GM19452 (cell line): Measurements from ENCODE around the gene CDK5RAP2.
"Not testable (repeated sequence)": the region's sequence is repeated elsewhere in the genome, so short reads cannot be mapped to it uniquely, and the experiment has no call there.

Experiments
- ATAC-seq: cut with Tn5 transposase; IDR thresholded peaks from one replicate; pipeline ENCODE4 v1.9.1; 2021; ENCODE audit not compliant: unreplicated experiment

CDK5RAP2 gene

DNA sequence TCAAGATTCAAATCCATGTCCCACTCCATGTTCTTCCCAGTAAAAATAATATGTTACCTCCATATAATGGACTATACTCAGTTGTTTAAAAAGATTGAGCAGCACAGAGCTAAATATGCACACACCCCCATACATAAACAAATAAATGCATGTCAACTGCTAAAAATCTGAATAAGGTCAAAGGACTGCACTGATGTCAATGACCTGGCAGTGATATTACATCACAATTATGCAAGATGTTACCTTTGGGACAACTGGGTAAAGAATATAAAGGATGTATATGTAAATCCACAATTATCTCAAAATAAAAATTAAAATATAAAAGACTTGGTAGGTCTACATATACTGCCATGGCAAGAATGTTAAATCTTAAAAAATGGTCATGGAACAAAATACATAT lies 57.9 kb downstream of the CDK5RAP2 start:
- no peak for ATAC-seq

DNA sequence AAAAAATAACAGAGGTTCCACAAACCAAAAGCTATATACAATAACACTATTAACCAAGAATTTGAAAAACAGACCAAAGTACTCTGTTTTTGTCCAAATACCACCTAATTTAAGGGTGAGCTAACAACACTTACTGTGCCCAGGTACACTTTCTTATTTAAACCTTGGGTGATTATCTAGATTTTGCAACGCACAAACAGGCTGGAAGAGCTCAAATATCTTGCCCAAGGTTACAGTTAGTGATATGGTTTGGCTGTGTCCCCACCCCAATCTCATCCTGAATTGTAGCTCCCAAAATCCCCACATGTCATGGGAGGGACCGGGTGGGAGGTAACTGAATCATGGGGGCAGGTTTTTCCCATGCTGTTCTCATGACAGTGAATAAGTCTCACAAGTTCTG lies 58.9 kb downstream of the CDK5RAP2 start:
- ATAC-seq: no peak

DNA sequence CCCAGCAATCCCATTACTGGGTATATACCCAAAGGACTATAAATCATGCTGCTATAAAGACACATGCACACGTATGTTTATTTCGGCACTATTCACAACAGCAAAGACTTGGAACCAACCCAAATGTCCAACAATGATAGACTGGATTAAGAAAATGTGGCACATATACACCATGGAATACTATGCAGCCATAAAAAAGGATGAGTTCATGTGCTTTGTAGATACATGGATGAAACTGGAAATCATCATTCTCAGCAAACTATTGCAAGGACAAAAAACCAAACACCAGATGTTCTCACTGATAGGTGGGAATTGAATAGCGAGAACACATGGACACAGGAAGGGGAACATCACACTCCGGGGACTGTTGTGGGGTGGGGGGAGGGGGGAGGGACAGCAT lies 64.0 kb downstream of the CDK5RAP2 start:
- not testable (repeated sequence) for ATAC-seq

DNA sequence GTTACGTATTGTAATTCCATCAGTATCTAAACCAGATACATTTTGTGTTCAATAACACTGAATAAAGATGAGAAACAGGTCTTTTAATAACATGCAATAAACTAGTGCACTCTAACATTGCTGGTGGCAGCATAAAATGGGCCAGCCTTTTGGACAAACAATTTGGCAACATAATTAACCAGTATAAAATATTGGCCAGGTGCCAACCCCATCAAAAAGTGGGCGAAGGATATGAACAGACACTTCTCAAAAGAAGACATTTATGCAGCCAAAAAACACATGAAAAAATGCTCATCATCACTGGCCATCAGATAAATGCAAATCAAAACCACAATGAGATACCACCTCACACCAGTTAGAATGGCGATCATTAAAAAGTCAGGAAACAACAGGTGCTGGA lies 64.5 kb downstream of the CDK5RAP2 start:
- not testable (repeated sequence) for ATAC-seq

DNA sequence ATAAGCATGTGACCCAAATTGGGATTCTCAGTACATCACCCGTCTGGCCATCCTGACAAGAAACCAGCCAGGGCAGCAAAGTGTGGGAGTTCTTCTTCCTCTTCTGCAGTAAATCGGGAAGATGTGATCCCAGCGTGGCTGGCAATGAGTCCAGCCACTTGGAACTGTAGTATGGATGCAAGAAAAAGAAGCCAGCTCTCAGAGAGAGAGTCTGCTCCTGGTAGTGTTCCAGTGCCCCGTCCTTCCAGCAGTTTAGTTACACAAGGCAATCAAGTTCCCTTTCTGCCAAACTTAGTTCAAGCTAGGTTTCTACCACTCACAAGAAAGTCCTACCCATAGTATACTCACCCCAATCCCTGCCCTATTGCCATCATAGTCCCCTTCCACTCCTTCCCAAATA lies 65.6 kb downstream of the CDK5RAP2 start:
- no peak for ATAC-seq

DNA sequence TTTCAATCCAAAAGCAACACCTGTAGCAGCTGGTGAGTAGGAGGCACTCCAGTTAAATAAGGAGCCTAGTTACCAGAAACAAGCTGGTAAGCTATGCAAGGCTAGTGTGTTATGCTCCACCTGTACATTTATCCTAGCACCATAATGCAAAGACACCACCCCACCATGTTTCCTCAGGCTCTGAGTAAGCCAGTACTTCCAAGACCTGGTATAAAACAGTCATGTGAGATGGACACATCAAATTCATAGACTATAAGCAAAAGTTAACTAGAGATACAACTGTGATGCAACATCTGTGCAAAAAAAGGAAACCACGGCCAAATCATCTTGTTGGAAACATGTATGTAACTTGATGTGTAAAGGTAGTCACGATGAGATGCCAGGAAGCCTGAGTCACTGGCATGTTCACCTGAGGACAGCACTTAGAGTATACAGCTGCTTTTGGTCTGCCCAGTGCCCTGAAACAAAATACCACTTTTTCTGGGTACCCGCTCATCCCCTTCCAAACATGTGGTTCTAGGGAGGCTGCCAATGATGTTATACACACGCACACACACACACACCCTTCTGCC lies 66.1 kb downstream of the CDK5RAP2 start:
- ATAC-seq: no peak

GRCh38 chr9:120510816-120511215 lies 69.2 kb downstream of the CDK5RAP2 start:
- ATAC-seq: no peak

- ATAC-seq: no peak
These were observed 71.9 kb downstream of the CDK5RAP2 start for GRCh38 chr9:120507936-120508510.

- ATAC-seq: no peak
These were observed 74.8 kb downstream of the CDK5RAP2 start for GRCh38 chr9:120505186-120505585.

GRCh38 chr9:120500733-120501132 lies 79.2 kb downstream of the CDK5RAP2 start:
- no peak for ATAC-seq

DNA sequence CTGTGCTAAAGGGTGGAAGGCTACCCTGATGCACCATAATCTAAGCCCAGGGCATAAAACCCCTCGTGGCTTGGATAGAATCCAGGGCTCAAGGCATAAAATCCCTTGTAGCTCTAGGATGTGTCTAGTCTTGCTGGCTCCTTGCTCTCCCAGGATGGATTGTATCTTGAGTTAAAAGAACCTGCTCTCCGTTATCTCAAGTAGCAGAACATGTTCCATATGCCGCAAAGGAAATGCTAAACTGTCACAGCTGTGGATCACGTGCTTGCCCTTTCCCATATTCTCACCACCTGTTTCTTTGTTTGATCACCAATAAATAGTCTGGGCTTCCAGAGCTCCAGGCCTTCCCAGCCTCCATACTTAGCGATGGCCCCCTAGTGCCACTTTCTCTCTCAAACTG lies 82.1 kb downstream of the CDK5RAP2 start:
- not testable (repeated sequence) for ATAC-seq

DNA sequence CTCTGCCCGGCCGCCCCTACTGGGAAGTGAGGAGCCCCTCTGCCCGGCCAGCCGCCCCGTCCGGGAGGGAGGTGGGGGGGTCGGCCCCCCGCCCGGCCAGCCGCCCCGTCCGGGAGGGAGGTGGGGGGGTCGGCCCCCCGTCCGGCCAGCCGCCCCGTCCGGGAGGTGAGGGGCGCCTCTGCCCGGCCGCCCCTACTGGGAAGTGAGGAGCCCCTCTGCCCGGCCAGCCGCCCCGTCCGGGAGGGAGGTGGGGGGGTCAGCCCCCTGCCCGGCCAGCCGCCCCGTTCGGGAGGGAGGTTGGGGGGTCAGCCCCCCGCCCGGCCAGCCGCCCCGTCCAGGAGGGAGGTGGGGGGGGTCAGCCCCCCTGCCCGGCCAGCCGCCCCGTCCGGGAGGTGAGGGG lies 83.5 kb downstream of the CDK5RAP2 start:
- not testable (repeated sequence) for ATAC-seq

DNA sequence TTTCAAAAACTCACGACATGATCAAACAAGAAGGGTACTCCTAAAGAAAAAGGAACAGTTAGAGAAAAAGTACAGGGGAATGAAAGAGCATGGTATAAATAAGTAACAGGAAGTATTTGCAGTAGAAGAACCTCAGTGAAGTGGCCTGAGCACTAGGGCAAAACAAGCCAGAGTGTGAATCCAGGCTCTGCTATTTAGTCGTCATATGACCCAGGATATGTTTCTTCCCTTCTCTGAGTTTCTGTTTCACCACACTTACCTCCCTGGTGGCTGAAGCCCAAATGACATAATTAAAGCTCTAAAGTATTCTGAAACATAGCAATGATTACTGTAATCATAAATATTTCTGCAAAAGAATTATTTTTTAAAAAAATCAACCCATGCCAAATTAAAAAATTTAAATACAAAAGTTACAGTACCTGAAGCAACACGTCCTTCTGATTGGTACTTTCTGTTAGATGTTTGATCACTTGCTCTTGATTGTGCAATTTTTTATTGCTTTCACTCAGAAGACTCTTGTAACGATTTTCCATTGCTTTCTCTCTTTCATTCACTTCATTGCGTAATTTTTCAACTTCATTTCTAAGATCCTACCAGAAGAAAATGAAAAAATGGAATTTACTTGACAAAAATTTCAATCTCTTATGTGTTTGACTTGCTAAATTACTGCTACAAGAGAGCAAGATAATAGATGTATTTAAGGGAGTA lies 88.9 kb downstream of the CDK5RAP2 start:
- ATAC-seq: peak; percentile 98

- no peak for ATAC-seq
These were observed 93.1 kb downstream of the CDK5RAP2 start for GRCh38 chr9:120486835-120487234.

DNA sequence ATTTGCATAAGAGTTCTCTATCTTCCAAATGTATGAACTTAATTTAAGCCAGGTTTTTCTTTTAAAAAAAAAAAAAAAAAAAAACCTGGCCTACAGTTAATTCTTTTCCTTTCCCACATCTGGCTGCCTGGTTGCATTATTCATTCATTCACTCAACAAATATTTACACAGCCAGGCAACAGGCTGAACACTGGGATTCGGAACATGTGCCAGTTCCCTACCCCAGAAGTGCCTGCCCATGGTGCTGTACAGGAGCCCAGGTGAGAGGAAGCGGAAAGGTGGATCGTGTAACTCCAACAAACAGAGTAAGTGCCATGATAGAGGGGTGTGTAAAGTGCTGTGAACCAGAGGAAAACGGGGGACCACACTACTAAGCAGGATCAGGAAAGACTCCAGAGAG lies 93.6 kb downstream of the CDK5RAP2 start:
- ATAC-seq: no peak

DNA sequence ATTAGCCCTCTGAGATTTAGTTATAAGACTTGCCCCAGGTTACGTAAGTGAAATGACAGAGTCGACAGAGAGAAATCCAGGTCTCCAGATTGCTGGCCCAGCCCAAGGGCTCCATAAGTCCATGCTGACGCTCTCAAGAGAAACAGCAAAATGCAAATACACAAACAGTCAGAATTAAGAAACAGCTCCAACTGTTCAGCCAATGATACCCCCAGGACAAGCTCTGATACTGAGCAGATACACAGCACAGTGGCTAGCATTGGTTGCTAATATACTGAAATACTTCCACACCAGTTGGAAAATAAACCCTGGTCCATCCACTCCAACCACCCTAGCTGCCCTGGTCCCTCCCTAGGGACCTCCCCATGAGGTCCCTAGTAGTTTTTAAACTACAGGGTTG lies 94.2 kb downstream of the CDK5RAP2 start:
- no peak for ATAC-seq

DNA sequence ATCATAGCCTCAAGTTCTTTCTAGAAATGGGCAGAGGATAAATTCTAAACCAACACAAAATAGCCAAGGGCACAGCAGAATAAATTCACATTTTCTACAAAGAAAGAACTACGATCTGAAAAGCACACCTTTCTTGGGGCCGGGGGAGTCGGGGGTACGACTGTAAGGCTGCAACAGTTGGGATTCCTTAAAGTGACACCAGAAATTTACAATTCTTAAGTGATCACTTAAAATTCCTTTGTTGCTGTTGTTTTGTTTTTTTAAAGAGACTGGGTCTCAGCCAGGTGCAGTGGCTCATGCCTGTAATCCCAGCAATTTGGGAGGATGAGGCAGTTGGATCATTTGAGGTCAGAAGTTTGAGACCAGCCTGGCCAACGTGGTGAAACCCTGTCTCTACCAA lies 95.8 kb downstream of the CDK5RAP2 start:
- ATAC-seq: no peak

- ATAC-seq: no peak
These were observed 97.4 kb downstream of the CDK5RAP2 start for GRCh38 chr9:120482424-120483186.

GRCh38 chr9:120481846-120482245 lies 98.1 kb downstream of the CDK5RAP2 start:
- no peak for ATAC-seq

DNA sequence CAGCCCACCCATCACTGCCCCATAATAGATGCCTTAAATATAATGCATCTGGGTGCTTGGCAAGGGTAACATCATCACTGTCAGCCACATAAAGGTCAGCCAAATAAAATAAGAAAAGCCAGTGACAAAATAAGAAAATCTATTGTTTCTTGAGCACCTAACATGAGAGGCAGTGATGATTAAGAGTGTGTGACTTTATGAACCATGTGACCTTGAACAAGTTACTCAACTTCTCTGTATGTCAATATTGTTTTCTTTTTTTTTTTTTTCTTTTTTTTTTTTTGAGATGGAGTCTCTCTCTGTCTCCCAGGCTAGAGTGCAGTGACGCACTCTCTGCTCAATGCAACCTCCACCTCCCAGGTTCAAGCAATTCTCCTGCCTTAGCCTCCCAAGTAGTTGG lies 98.7 kb downstream of the CDK5RAP2 start:
- no peak for ATAC-seq

DNA sequence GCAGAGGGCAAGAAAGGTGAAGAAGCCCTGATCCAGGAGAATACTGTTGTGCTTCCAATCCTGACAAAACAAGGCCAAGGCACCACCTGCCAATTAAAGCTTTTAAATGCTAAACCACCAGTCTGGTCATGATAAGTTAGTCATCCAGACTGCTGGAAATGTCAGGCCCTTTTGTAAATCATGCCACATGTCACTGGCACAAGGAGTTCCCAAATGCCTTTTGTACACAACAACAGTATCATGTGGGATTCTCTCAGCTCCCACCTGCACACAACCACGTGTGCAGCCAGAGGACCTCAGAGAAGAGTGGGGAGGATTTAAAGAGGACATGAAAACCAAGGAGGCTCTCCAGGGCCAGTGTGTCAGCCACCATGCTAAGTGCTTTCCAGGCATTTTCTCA lies 99.3 kb downstream of the CDK5RAP2 start:
- ATAC-seq: no peak

- no peak for ATAC-seq
These were observed 101.8 kb downstream of the CDK5RAP2 start for GRCh38 chr9:120478208-120478607.
